Measurements from ENCODE around the gene PNMT. TPM values are rescaled to one million over a fixed set of nuclear protein-coding genes. Genes with fewer than 3 reads are reported as not detected.
"Not testable (repeated sequence)": the region's sequence is repeated elsewhere in the genome, so short reads cannot be mapped to it uniquely, and the experiment has no call there.

Gene PNMT
- total RNA-seq, 2 experiments from 2014 or later, result not detected

DNA sequence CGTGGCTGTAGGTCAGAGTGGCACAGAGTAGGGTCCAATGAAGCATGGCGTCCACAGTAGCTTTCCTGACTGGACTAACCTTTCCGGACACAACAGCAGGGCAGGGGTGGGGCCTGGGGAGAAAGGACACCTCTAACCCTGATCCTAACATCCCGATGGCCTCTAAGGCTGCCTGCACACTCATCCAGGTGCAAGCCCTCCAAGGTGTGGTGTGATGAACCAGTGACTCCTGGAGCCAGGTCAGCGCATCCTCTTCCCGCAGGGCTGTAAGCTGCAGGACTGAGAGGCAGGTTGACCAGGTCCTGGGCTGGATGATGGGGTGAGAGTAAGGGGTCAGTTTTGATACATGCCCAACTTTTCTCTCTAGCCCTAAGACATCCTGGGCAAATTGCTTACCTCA, 28.5 kb downstream of the PNMT start:
- Histone ChIP-seq H2AFZ (ENCODE audit: low read length) (no peak overlapping the region), H3K4me3 (ENCODE audit: low read depth, low read length, poor library complexity, severe bottlenecking) (no peak overlapping the region), H3K9me3 (ENCODE audit: low read length) (no peaks in the 10 kb centered on the region), H3K27ac (ENCODE audit: low read depth, low read length, poor library complexity, severe bottlenecking) (no peak overlapping the region), H3K36me3 (ENCODE audit: insufficient read depth, low read length) (no peaks in the 10 kb centered on the region), H4K20me1 (ENCODE audit: insufficient read depth, low read length) (no peaks in the 10 kb centered on the region), H3K79me2 (ENCODE audit: insufficient read depth, low read depth, low read length) (no peaks in the 10 kb centered on the region), H3K4me1 (ENCODE audit: insufficient read depth, low read length, poor library complexity, severe bottlenecking) (no peaks in the 10 kb centered on the region), H3K4me2 (ENCODE audit: low read length) (no peak overlapping the region), H3K9me2 (ENCODE audit: insufficient read depth, low read length) (no peaks in the 10 kb centered on the region)
- POLR2A ChIA-PET, result no interaction called here
- CTCF ChIA-PET (ENCODE audit: unreplicated experiment), result no interaction called here
- no peak for DNase-seq (ENCODE audit: low spot score)
- BruUV-seq (replicated peaks), result no TSS peak
- intact Hi-C loops (cut with micrococcal nuclease; ENCODE audit: unreplicated experiment), result no loop called here
- no peak for TF ChIP-seq EZH2phosphoT487 (IDR thresholded peaks at IDR 0.05; ENCODE audit: borderline replicate concordance, low read depth, low read length)
- TF ChIP-seq, protein P1, sequence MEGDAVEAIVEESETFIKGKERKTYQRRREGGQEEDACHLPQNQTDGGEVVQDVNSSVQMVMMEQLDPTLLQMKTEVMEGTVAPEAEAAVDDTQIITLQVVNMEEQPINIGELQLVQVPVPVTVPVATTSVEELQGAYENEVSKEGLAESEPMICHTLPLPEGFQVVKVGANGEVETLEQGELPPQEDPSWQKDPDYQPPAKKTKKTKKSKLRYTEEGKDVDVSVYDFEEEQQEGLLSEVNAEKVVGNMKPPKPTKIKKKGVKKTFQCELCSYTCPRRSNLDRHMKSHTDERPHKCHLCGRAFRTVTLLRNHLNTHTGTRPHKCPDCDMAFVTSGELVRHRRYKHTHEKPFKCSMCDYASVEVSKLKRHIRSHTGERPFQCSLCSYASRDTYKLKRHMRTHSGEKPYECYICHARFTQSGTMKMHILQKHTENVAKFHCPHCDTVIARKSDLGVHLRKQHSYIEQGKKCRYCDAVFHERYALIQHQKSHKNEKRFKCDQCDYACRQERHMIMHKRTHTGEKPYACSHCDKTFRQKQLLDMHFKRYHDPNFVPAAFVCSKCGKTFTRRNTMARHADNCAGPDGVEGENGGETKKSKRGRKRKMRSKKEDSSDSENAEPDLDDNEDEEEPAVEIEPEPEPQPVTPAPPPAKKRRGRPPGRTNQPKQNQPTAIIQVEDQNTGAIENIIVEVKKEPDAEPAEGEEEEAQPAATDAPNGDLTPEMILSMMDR (conservative IDR thresholded peaks at IDR 0.05; ENCODE audit: low read length), result no peak

DNA sequence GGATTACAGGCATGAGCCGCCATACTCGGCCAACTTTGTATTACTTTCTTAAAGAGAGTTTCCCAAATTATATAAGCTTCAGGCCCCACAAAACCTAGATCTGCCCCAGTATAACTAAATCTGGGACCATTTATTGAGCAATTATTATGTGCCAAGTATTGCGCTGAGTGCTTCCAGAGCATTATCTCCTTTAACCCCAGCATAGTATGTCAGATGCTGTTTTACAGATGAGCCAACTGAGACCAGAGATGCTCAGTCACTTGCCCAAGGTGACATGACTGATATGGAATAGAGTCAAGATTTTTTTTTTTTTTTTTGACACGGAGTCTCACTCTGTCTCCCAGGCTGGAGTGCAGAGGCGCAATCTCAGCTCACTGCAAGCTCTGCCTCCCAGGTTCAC, 29.7 kb downstream of the PNMT start:
- no peak for DNase-seq (ENCODE audit: low spot score)
- no peaks in the 10 kb centered on the region for H4K20me1 ChIP-seq (ENCODE audit: insufficient read depth, low read length)
- TF ChIP-seq EZH2phosphoT487 (IDR thresholded peaks at IDR 0.05; ENCODE audit: borderline replicate concordance, low read depth, low read length), result no peak
- TF ChIP-seq, protein P1 (conservative IDR thresholded peaks at IDR 0.05; ENCODE audit: low read length), result no peak
- H3K27ac ChIP-seq (ENCODE audit: low read depth, low read length, poor library complexity, severe bottlenecking), result no peak overlapping the region
- no peaks in the 10 kb centered on the region for H3K36me3 ChIP-seq (ENCODE audit: insufficient read depth, low read length)
- POLR2A ChIA-PET, result interaction anchor here (0.7 kb wide), 1 partner anchor 10 kb away, joined by 3 read pairs; no protein-coding TSS in a partner anchor
- no peak overlapping the region for H3K4me3 ChIP-seq (ENCODE audit: low read depth, low read length, poor library complexity, severe bottlenecking)
- H3K9me3 ChIP-seq (ENCODE audit: low read length), result no peaks in the 10 kb centered on the region
- no TSS peak for BruUV-seq (replicated peaks)
- CTCF ChIA-PET (ENCODE audit: unreplicated experiment), result no interaction called here
- no peak overlapping the region for H2AFZ ChIP-seq (ENCODE audit: low read length)
- H3K79me2 ChIP-seq (ENCODE audit: insufficient read depth, low read depth, low read length), result no peaks in the 10 kb centered on the region
- intact Hi-C loops (cut with micrococcal nuclease; ENCODE audit: unreplicated experiment), result no loop called here
- no peak overlapping the region for H3K4me2 ChIP-seq (ENCODE audit: low read length)
- no peaks in the 10 kb centered on the region for H3K9me2 ChIP-seq (ENCODE audit: insufficient read depth, low read length)
- H3K4me1 ChIP-seq (ENCODE audit: insufficient read depth, low read length, poor library complexity, severe bottlenecking), result no peaks in the 10 kb centered on the region

DNA sequence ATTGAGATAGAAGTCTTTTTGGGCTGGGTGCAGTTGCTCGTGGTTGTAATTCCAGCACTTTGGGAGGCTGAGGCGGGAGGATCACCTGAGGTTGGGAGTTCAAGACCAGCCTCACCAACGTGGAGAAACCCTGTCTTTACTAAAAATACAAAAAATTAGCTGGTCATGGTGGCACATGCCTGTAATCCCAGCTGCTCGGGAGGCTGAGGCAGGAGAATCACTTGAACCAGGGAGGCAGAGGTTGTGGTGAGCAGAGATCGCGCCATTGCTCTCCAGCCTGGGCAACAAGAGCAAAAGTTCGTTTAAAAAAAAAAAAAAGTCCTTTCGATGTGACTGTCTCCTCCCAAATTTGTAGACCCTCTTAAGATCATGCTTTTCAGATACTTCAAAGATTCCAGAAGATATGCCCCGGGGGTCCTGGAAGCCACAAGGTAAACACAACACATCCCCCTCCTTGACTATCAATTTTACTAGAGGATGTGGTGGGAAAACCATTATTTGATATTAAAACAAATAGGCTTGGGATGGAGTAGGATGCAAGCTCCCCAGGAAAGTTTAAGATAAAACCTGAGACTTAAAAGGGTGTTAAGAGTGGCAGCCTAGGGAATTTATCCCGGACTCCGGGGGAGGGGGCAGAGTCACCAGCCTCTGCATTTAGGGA, 31.0 kb downstream of the PNMT start:
- H3K79me2 ChIP-seq (ENCODE audit: insufficient read depth, low read depth, low read length); H3K4me1 ChIP-seq (ENCODE audit: insufficient read depth, low read length, poor library complexity, severe bottlenecking); H3K9me3 ChIP-seq (ENCODE audit: low read length); POLR2A ChIA-PET; DNase-seq (ENCODE audit: low spot score); H3K36me3 ChIP-seq (ENCODE audit: insufficient read depth, low read length); H3K27ac ChIP-seq (ENCODE audit: low read depth, low read length, poor library complexity, severe bottlenecking); intact Hi-C loops (cut with micrococcal nuclease; ENCODE audit: unreplicated experiment); H2AFZ ChIP-seq (ENCODE audit: low read length); H3K4me3 ChIP-seq (ENCODE audit: low read depth, low read length, poor library complexity, severe bottlenecking); BruUV-seq (replicated peaks); CTCF ChIA-PET (ENCODE audit: unreplicated experiment); H4K20me1 ChIP-seq (ENCODE audit: insufficient read depth, low read length); H3K4me2 ChIP-seq (ENCODE audit: low read length); H3K9me2 ChIP-seq (ENCODE audit: insufficient read depth, low read length): not testable (repeated sequence)
